Stimulated activated CD8-positive, alpha-beta memory T cell treated with anti-CD3 and anti-CD28 coated beads, Interleukin-4, amount 100 ng/mL, for 4 hours (primary cell): ENCODE results near the gene RNU5B-1.

ENCODE experiments used
- DNase-seq, 2 donors: peaks; one replicate each; pipeline ENCODE4 v3.0.0-alpha.2; 2020; ENCODE audit warnings: low read depth in 2 of 2, low spot score in 1 of 2

Gene RNU5B-1

DNA sequence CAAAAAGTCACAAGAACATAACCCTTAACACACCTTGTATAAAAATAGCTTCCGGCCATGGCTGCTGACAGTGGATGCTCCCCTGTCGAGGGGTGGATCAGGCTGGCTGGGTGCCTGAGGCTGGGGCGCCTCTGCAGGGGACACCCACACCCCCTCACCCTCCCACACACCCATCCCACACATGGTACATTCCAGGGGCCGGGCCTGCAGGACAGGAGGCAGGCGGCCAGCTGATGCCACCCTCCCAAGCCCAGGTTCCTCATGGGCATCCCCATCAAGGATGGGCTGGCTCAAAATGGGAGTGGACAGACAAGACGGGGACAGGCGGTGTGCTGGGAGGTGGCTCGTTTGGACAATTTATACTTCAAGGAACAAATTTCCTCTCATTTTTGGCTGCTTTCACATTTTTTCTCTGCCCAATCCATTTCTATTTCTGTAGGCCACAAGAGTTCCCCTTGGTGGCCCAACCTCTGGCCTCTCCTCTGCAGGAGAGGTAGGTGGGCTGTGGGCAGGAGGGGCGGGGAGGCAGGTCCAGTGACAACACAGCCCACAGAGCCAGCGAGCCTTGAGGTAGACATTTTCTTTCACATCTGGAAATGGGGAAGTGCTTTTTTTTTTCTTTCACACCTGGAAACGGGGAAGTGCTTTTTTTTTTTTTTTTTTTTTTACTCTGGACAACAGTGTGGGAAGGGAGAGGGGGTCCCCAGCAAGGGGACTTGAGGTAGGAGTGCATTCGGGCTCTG lies 23.3 kb downstream of the RNU5B-1 start:
- DNase-seq: no peak

DNA sequence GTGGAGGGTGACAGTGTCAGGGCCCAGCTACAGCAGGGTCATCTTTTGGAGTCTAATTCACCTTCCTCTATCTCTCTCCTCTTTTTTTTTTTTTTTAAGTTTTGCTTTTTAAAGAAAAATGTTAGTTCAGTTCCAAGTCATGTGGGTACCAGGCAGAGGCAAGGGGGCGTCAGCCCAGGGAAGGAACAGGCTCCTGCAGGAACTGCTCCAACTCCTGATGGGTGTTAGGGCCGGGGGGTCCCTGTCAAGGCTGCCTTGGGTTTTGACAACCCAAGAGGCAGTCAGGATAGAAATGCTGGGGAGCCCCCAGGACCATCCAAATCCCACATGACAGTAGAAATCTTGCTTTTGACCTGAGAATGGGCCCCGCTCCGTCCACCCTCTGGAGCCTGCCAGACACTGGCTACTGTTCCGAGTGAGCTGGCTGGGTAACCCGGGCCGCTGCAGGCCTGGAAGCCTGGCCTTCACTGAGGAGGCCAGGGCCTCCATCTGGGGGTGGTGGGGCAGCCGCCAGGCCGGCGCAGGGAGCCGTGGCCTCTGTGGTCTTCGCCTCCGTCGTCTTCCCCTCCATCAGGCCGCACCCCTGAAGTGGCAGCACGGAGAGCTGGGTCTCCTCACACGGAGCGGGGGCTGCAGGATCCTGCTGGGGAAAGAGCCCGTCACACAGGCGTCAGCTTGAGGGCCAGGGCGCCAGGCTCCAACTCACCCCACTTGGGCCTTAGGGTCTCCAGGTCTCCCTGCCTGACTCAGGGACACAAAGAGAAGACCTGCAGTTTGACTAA lies 24.2 kb downstream of the RNU5B-1 start:
- DNase-seq: no peak

DNA sequence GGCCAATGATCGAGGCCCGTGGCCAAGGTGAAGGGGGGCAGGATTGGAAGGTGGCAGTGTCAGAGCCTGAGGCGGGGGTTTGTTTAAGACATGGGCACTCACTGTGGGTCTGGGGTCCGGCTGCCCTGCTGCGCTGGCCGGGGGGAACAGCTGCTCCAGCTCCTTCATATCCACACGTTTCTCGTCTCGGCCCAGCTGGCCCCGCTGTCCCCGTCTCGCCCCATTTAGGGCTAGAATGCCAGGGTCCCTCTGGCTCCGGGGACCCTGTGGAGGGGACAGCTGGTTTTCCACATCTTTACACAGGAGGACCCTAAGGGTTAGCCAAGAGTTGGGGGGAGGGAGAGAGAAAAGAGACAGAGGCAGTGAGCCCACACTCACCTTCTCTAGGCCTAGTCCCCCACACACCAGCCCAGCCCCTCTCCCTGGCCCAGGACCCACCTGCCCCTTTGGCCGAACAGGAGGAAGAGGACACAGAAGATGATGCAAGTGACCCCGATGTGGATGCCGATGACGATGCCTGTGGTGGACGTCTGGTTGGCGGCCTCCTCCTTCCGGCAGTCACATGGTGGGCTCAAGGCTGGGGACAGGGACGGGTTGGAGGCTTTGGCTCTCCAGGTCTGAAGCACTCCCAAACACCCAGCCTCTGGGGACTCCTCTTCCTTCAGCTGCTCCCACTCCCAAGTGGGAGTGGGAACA lies 25.0 kb downstream of the RNU5B-1 start:
- no peak for DNase-seq

DNA sequence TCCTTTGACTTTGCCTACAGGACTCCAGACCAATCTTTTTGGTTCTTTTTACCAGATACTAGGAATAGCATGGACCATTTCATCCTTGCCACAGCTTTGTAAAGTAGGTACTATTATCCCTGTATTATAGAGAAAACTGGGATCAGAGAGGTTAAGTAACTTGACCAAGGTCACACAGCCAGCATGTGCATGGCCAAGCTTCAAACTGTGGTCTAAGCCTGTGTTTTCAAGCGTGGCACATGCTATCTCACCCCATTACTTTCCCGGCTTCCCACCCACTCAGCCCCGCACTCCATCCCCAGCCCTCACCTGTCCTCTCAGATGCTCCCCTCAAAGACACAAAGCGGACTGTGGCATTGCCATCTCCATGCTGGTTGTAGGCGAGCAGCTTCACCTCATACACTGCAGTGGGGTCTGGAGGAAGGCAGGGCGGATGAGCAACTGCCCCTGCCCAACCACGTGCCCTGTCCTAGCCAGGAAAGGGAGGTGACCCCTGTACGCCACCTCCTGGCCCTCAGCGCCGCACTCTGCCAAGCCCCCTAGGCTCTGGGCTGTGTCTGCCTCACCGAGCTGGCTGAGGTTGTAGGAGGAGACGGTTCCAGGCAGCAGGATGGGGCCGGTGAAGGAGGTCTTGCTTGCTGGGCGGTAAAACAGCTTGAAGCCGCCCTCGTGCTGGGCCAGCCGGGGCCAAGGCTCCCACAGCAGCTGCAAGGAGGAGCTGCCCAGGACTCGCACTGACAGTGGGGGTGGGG lies 25.7 kb downstream of the RNU5B-1 start:
- DNase-seq: no peak

DNA sequence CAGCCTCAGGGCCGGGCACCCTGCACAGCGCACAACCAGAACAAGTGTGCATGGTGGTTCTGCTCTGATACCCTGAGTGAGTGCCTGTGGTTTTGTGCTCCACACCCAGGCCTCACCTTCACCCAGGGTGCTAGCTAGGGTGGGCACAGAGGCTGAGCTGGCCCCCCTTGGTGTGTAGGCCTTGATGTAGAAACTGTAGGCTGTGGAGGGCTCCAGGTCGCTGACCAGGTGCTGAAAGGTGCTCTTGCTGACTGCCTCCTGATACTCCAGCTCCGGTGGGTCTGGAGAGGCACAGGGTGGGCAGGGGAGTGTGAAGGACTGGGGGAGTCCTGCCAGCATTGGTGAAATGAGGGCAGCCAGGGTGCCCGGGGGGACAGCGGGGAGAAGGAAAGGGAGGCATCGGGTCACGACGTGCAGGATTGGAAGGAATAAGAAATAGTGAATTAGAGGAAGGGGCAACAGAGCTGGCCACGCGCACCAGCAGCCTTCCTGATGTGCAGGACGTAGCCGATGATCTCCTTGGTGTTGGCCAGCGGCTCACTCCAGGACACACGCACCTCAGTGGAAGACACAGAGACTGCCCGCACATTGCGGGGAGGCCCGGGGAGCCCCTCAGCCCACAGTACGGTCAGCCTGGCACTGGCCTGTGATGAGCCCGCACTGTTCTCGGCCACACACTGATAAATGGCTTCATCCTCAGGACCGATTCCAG lies 26.6 kb downstream of the RNU5B-1 start:
- DNase-seq: no peak

DNA sequence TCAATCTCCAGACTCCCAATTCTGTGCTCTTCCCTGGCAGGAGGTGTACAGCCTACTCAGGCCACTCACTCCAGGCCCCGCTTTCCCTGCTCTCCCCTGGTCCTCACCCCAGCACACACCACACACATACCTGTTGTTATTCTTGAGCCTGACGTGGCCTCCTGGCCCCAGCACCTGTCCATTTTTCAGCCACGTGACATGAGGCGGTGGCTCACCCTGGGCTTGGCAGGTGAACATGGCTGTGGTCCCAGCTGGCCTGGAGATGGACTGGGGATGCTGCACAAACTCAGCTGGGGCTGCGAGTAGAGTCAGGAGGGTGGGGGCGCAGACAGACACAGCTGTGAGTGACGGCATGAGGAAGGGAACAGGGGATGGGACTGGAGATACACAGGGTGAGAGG lies 27.3 kb downstream of the RNU5B-1 start:
- no peak for DNase-seq

DNA sequence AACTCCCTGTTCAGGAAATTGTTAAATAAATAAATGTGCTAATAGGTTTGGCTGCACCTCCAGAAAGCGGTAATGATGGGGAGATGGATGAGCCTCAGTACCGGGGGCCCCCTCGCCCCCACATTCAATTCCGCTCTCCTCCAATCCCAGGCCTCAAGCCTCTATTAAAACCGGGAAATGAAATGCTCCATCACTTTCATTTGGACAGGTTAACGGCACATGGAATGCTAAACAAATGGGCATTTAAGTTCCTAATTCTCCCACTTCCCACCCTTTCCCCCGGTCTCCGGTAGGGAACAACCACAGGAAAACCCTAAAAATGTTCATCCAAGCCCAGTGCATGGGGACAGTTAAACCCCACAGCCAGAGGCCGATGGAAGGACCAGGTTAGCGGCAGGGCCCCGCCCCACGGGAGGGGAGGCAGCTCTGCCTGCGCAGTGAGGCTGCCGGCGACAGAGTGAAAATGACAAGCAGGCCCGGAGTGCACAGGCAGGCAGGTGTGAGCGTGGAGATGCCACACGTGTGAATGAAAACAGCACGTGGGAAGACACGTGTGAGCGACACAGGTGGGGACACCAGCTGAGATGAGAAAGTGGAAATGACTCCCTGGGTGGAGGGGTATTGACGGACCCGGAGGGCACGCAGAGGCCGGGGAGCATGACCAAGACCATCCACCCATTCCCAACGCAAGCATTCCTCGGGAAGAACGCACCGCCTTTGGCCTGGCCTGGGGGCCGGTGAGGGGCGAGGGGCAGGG lies 28.1 kb downstream of the RNU5B-1 start:
- no peak for DNase-seq

DNA sequence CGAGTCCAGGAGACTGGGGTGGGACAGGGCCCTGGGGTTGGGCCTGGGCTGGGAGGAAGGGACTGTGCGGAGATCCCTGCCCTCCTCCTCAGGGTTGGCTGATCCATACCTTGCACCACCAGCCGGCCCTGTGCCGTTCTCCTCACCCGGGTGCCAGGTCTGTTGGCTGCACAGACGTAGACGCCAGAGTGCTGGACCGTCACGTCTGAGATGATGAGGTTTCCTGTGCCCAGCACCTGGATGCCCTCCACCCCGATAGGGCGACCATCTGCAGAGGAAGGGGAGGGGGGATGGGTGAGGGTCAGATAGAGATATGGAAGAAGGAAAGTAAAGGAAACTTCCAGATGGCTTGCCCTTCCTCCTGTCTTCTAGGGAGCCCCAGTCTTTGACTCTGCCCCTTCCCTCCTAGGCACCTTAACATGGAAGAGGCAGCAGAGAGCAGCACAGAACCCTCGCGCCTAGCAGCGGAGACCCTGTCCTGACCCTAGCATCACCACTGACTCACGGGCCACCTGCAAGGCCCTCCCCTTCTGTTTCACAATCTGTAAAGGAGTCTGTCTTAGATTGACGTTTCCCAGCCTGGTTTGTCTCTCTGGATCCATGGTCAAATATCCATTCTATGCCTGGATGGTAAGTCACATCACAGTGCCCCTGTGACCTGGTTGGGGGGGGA lies 28.8 kb downstream of the RNU5B-1 start:
- no peak for DNase-seq

DNA sequence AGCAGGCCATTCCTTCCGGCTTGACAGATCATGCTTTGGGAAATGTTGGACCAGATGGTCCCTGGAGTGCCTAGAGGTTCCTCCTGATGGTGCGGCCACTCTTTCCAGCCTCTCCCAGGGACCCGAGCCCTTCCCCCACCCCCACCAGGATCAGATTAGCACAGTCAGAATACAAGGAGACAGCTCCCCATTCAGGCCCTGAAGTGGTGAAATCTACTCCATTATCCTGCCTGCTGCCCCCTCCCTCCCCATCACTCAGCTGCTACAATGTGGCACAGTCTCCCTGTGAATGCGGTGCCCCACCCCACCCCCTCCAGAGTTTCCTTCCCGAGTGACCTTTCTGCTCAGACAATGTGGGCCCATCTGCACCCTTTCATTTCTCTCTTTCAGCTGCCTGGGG lies 29.4 kb downstream of the RNU5B-1 start:
- DNase-seq: no peak

DNA sequence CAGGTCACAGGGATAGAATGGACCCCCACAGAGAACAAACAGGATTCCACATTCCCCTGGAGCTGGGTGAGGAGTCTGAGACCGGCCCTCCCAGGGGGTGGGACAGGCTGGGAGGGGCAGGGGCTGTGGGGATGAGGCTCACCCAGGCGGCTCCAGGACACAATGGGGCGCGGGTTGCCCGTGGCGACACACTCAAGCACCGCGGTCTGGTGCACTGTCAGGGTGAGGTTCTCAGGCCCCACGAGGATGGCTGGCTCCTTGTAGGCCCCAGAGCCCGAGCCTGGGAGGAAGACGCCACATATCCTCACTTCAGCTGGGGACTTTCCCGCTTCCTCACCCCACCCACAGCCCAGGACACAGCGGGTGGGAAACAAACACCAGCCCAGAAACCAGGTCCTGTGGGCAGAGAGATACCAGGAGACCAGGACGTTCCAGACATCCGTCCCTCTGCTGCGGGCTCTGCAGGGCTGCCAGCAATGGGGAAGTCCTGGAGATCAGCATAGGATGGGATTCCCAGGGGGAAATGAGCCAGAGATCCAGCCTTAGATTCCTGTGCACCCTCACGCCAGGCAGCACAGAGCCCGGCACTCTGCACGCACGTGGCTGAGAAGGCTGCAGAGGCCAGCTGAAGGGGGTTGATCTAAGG lies 30.2 kb downstream of the RNU5B-1 start:
- DNase-seq: no peak

DNA sequence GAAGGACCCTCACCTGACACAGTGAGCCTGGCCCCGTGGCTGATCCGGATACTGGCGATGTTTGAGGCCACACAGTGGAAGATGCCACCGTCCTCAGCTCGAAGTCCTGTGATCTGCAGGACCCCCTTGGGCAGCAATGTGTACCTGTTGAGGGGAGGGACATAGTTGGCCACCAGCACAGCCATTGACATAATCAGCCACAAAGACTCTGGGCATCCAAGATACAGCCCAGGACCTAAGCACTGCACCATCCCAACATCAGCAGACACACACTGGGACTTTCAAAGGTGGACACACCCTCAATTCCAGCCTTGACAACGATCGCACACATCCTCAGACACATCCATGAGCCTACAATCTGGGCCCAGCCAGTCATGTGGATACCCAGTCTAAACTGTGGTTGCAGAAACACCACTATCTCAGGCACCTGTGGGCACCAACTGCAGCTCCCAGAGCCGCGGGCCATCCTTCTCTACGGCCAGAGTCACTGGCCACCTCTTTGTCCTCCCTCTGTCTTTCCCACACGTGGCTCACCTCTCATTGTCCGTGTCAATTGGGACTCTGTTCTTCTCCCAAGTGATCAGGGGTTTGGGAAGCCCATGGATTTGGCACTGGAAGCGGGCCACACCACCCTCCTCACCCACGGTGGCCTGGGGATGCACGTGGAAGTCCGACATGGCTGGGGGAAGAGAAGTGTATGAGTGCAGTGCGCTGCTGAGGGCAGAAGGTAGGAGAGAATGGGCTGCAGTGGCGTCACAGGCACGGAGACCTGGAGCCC lies 31.0 kb downstream of the RNU5B-1 start:
- no peak for DNase-seq

DNA sequence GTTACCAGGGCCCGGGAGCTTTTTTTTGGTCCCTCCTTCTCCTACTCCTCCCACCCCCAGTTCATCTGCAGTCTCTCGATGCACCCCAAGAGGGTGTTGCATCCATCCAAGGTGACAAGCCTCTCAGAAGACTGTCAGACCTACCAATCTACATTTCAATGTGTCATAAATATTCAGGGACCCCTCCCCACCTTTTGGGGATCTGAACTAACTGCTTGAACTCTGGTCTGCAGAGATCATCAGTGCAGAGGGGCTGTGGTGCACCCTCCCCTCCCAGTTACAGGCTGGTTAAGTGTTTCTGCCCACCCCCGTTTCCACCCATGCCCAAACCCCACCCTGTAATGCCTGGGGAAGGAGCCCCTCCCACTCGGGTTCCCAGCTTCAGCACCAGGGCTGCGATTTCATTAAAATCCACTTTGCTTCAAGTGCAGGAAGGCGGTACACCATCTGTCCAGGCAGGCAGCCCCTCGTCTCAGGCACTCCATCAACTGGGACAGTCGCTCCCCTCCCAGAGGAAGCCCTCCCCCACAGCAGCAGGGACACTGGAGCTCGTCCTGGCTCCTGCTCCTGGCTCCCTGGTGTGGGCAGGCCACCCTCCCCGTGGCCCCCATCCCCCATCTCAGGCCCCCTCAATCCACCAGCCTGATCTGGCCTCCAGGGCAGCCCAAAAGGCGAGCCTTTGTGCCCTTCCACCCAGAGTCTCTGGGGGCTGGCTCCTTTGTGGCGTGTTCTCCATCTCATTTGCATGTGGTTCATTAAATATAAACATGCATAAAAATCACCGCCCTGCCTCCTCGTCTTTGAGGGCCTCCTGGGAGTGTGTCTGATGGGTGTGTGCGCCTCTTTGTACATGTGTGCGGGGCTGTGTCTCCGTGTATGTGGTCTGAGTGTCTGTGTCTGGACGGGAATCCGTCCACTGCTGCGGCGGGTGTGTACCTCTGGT lies 32.3 kb downstream of the RNU5B-1 start:
- no peak for DNase-seq

DNA sequence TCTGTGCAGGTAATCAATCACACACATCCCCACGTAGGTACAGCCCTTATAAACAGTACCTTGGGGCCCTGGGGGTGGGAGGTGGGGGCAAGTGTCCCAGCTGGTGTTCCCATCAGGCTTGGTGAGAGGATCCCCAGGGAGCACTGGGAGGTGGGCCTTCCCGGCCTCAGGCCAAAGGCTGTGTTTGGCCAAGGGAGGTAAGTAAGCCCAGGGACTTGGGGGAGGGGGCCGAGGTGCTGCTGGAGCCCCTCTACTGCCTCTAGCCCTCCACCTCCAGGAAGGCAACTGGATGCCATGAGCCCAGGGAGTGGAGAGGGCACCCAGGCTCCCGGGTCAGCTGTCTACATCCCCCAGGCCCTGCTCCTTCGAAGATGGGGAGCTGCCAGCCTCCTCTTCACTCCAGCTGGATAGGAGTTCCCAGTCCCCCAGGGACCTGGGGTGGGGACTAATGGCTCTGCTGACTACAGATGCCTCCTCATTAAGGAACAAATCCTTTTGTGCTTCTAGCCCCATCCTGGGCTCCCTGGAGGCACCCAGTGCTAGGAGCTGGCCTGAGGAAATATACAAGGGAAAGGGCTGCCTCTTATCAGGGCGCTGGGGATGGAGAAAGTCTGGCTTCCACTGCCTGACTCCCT lies 33.1 kb downstream of the RNU5B-1 start:
- DNase-seq: no peak

DNA sequence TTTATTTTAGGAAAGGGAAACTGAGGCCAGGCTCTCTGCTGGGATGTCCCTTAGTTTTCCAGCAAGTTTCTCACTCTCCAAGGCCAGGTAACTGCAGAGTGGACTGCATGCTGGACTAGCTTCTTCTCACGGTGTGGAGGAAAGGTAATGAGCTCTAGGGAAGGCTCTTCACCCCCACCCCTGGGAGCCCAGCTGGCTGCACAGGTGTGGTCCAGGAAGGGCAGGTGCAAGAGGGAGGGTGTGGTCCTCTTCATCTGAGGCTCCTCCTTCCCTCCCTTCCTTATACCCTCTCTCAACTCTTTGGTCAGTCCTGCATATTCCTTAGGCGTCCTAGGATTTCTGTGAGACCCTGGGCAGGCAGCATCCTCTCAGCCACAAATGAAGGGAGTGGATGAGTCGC lies 33.9 kb downstream of the RNU5B-1 start:
- no peak for DNase-seq

DNA sequence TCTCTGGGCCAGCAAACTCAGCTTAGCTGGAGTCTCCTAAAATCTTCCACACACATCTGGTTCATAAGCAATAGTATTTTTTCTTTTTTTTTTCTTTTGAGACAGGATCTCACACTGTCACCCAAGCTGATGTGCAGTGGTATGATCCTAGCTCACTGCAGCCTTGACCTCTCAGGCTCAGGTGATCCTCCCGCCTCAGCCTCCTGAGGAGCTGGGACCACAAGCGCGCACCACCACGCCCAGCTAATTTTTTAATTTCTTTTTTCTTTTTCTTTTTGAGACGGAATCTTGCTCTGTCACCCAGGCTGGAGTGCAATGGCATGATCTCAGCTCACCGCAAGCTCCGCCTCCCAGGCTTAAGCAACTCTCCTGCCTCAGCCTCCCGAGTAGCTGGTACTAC lies 34.3 kb downstream of the RNU5B-1 start:
- no peak for DNase-seq

DNA sequence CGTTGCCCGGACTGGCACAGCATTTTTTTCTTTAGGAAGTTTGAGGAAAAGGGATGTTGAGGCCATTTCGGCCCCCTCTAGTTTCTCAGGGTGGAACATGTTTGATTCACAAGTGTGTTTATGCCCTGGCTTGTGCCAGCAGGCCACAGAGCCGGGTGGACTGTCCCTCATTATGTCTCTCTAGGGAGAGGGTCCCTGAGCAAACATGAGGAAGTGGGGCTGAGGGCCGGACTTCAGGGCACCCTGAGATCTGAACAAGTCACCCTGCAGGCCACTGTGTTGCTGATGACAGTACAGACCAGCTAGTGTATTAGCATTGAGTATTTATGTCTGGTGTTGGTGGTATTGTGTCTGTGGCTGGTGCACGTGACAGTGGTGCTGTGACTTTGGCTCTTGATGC lies 34.9 kb downstream of the RNU5B-1 start:
- DNase-seq: no peak

DNA sequence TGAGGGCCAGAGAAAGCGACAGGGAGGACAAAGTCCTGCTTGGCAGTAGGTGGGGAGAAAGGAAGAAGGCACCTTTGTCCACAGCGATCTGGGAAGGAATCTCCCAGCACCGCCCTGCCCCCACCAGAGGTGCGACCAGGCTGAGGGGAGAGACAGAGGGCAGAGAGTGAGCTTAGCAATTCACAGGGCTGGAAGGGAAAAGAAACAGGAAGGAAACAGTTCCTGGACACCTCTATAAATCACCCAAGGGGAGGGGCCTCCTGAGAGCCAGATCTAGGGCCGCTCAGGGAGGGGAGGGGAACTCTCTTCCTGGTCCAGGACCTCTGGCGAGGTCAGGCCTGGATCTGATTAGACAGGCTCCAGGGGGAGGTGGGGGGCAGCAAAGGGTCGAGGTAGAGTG lies 35.4 kb downstream of the RNU5B-1 start:
- no peak for DNase-seq
